GM19397 (cell line): ENCODE results near the gene INPP5D.

ENCODE experiments used
- ATAC-seq: cut with Tn5 transposase; IDR thresholded peaks from one replicate; pipeline ENCODE4 v1.9.1; 2021; ENCODE audit warnings: mild to moderate bottlenecking, moderate library complexity; ENCODE audit not compliant: unreplicated experiment

INPP5D gene

GRCh38 chr2:233031556-233032500, 28.3 kb upstream of the INPP5D start:
- no peak for ATAC-seq

DNA sequence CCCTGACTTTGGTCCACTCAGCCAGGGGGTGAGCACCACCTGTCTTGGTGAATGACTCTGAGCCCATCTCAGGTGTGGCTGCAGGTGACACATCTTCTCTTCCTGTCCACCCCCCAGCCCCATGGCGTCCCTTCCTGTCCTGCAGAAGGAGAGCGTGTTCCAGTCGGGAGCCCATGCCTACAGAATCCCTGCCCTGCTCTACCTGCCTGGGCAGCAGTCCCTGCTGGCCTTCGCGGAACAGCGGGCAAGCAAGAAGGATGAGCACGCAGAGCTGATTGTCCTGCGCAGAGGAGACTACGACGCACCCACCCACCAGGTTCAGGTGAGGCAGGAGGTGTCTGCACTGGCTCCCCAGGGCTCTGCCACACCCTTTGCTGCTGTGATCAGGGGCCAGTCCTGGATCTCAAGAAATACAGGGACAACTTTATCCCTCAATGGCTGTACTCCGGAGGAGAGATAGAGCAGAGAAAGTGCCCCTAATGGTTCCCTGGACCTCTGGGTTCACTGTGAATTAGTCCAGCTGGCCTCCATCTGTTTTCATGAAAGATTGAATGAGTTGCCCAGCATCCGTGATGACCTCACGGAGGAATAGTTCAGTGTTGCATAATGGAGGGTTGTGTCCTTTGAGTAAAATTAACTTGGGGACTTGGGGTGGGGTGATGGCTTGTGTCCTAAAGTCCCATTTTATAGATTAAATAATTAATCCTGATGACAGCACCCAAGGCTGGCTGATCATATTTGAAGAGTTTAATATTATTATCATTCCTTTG, 27.4 kb upstream of the INPP5D start, which contains the start of gene NEU2:
NEU2 (plus strand) TSS at position 122 of the 770 bp plus-strand sequence; CDS start at position 122, 0 bp downstream.
- ATAC-seq, result no peak

DNA sequence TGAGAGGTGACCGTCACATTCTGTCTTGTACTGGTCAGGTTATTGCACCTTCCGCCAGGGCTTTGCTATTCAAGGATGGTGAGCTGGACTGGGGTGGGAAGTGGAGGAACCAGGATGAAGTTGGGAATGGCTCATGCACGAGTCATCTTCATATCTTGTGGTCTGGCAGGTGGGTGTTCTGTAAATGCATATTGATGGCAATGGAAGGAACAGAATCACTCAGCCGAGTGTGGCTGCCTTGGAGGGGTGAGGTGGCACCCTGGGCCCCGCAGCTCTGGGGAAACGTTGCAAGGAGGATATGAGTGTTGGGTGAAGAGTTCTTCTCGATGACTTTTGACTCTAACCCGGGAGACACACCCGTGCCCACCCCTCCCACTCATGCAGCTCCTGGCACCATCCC, 26.5 kb upstream of the INPP5D start:
- no peak for ATAC-seq

- no peak for ATAC-seq
Observed at GRCh38 chr2:233034091-233034882, 25.9 kb upstream of the INPP5D start.

DNA sequence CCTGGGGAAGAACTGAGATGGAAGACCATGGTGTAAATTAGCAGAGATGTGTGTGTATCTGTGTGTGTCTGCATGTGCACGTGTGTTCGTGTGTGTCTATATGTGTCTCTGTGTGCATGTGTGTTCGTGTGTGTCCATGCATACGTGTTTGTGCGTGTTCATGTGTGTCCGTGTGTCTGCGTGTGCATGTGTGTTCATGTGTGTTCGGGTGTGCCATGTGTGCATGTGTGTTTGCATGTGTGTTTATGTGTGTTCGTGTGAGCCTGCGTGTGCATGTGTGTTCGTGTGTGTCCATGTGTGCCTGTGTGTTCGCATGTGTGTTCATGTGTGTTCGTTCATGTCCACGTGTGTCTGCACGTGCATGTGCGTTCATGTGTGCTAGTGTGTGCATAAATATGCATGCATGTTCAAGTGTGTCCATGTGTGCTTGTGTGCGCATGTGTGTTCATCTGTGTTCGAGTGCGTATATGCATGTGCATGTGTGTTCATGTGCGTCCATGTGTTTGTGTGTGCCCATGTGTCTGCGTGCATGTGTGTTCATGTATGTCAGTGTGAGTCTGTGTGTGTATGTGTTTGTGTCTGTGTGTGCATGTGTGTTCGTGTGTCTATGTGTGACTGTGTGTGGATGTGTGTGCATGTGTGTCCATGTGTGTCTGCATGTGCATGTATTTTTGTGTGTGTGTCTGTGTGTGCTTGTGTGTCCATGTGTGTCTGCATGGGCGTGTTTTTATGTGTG, 24.5 kb upstream of the INPP5D start:
- no peak for ATAC-seq

GRCh38 chr2:233036162-233036838, 23.8 kb upstream of the INPP5D start:
- no peak for ATAC-seq

- no peak for ATAC-seq
Observed at GRCh38 chr2:233037078-233037477, 23.1 kb upstream of the INPP5D start.

GRCh38 chr2:233039212-233039845, 20.8 kb upstream of the INPP5D start:
- no peak for ATAC-seq

DNA sequence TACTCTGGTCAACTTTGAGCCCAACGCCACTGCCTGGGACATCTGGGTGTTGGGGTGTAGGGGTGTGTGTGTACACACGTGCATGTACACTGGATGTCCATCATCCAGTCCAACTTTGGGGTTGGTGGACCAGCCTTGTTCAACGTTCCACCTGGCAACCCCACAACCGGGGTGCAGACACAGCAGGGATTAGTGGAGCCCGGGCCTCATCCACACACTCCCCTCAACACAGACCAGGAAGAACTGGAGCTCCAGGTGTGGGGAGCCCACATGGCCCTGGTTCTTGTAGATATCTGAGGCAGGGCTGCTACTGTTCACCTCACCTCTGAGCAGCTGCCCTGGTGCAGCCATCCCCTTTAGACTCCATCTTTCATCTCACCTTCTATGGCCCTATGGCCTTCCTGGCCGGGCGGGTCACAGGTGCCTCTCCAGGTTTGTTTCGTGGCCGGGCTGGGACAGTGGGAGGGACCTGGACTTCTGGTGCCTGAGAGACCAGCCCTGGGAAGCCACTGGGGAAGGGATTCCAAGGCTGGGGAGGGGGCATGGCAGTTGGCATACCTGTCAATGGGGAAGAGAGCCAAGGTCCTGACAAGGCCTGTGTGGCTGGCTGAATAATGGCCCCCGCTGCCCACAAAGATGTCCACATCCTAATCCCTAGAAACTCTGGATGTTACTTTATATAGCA, 20.2 kb upstream of the INPP5D start:
- ATAC-seq, result no peak

DNA sequence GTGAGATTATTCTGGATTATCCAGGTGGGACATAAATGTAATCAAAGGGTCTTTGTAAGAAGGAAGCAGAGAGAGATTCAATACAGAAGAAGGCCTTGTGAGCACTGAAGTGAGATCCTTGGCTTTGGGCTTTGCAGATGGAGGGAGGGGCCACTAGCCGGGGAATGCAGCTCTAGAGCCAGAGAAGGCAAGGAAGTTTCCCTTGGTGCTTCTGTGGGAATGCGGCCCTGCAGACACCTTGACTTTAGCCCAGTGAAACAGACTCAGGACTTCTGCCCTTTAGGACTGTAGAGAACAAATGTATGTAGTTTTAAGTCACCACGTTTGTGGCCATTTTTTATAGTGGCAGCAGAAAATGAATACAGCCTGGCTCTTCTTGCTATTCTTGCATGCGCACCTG, 19.6 kb upstream of the INPP5D start:
- ATAC-seq, result no peak

DNA sequence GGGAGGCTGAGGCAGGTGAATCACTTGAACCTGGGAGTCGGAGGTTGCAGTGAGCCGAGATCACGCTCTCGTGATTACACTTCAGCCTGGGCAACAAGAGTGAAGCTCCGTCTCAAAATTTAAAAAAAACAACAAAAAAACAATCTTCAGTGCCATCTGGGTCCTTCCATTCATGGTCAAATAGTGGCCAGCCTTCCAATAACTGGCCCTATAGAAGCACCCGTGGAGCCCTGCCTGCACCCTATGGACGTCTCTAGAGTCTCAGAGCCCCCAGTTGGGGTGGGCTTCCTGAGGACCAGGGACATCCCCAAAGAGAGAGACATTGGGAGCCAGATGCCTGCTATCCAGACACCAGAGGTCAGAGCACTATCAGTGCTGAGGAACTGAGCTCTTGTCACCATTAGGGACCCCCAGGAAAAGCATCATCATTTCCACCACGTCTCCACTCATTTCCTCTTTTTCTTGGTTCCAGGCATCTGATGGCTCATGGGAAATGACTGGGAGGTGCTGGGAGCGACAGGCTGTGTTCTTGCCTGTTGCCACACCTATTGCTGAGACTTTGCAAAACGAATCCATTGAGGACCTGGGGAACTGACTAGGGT, 18.3 kb upstream of the INPP5D start:
- ATAC-seq, result no peak

GRCh38 chr2:233042549-233042948, 17.6 kb upstream of the INPP5D start:
- no peak for ATAC-seq

GRCh38 chr2:233044974-233045605, 15.1 kb upstream of the INPP5D start:
- no peak for ATAC-seq

DNA sequence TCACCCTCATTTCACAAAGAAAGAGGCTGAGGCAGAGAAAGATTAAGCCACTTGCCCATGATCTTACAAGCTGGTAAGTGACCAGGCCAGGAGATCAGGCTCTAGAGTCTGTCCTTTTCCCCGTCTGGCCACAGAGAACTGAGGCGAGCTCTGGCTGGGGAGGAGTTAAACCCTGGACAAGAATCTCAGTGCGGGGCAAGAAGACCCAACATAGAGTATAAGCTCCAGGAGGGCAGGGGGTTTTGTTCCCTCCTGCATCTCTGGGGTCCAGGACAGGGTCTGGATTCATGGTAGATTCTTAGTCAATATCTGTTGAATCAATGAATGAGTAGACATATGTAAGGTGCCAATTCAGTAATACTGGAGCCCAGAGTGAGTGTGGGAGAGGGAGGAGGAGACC, 12.9 kb upstream of the INPP5D start:
- no peak for ATAC-seq

DNA sequence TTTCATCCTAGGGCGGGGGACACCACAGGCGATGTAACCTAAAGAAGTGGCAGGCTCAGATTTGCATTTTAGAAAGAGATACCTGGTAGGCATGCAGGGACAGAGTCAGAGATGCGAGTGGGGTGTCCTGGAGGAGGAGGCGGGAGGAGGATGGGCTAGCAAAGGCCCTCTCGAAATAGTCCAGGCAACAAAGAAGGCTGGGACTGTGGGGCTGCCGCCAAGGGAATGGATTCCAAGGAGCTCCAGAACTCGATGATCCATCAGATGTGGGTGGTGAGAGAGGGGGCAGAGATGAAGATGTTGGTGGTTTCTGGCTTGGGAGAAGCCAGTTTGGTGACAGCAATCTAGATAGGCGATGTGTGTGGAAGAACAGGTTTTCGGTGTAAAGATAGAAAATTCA, 12.5 kb upstream of the INPP5D start:
- no peak for ATAC-seq

DNA sequence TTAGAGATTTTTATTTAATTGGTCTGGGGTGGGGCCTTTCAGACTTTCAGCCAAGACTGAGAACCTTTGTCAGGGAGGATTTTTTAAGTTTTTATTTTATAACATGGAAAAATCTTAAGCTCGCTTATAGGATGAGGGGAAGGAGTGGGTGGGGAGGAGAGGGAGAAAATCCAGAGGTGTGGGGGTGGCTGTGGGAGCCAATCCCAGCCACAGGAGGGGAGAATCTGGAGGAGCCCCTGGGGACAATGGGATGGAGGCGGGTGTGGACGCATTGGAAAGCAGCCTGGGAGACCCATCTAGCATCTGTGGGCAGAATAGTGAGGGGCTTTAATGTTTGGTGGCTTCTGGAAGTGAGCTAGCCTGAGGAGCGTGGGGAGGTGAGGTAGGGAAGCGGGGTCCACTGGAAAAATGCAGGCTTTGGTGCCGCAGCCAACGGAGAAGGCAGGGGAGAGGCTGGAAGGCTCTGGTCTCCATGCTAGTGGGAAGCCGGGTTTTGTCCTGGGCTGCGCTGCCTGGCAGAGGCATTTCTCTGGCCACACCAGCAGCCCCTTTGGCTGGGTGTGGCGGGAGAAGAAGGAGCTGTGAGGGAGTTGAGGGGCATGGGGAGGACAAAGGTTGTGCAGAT, 11.5 kb upstream of the INPP5D start:
- no peak for ATAC-seq

DNA sequence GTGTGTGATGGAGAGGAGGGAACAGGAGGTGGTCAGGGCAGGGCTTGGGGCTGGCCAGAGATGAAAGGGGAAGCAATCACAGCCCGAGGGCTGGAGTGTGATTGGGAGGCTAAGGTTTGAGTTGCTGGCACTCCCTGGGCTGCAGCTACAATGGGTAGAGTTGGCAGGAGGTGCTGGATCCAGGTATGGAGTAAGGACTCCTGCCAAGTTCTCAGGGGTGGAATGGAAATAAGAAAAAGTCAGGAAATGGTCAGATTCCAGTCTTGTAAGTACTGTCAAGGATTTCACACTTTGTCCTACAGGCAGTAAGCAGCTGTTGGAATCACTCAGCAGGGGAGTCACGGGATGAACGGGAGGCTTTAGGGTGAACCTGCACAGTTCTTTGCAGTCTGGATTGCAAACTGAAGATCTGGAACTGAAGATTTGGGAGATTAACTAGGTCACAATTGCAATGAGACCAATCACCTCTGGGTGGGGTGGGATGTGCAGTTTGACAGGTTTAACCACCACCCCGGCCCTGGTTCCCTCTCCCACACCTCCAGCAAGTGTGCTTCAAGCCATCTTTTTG, 10.9 kb upstream of the INPP5D start:
- ATAC-seq, result no peak
